Upper lobe of left lung (tissue), 4 donors: ENCODE data around the gene NXPH3.

ENCODE experiments used
- CTCF ChIP-seq, 6 experiments: fragments of 450-650 bp in 4 of 6; fragments of 200-600 bp in 2 of 6; sonication (generic) in 2 of 6; IDR thresholded peaks; one replicate each; pipeline ENCODE4 v1.5.1; 2016 to 2019; ENCODE audit warnings: antibody characterized with exemption in 6 of 6
- EP300 ChIP-seq, 4 donors: sonication (generic); formaldehyde crosslinking; IDR thresholded peaks; one replicate each; pipeline ENCODE4 v1.5.1; 2017; ENCODE audit warnings: antibody characterized with exemption in 4 of 4, control low read depth in 2 of 4
- POLR2A ChIP-seq, 4 donors: fragments of 450-650 bp; IDR thresholded peaks; one replicate each; pipeline ENCODE4 v1.5.1; 2016 to 2017; ENCODE audit warnings: antibody characterized with exemption in 4 of 4, mild to moderate bottlenecking in 2 of 4
- POLR2AphosphoS5 ChIP-seq, 2 donors: sonication (generic); formaldehyde crosslinking; IDR thresholded peaks; one replicate each; pipeline ENCODE4 v1.5.1; 2017; ENCODE audit warnings: antibody characterized with exemption in 2 of 2

DNA sequence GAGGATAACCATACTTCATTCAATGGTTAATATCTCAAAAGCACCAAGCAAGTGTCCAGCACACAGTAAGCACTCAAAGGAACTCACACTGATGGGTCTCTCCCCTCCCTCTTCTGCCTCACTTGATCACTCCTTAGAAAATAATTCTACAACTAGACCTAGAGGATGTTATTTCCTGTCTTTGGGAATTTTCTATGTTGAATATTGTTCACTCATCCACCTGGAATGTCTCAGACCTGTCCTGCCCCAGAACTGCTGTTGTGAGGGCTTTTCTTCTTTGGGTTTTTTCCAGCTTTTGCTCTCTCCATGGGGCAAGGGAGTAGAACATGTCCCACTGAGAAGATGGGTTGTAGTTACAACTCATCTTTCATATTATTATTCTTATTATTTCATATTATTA is 25.3 kb downstream of the NXPH3 start:
- TF ChIP-seq CTCF (IDR thresholded peaks at IDR 0.05): no peak
- TF ChIP-seq EP300 (IDR thresholded peaks at IDR 0.05): no peak
- no peak for TF ChIP-seq POLR2A (IDR thresholded peaks at IDR 0.05)
- no peak for TF ChIP-seq POLR2AphosphoS5 (IDR thresholded peaks at IDR 0.05)
